Measurements from ENCODE around the gene ARID1A.

DNA sequence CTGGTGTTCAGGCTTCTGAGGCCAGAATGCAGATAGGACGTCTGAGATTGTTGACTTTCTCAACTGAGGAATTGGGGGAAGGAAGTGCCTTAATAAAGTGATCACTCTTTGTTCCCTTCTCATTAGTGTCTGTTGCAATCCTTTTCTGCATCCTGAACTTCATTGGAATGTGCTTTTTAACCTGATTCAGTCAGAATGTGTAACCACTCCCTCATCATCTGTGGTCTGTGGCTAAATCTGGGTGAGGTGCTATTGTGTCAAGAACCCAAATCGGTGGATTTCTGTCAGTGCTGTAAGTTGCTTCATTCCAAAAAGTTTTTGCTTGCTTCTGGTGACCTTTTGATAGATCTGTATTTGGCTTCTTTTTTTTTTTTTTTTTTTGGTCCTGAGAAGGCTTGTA lies 38.2 kb downstream of the ARID1A start:
- no peak for TF ChIP-seq CTCF (IDR thresholded peaks at IDR 0.05)
- TF ChIP-seq POLR2A (IDR thresholded peaks at IDR 0.05) = no peak

Measured in uterus (tissue), 2 donors.